ENCODE data around the gene IGFBP5. TPM values are rescaled to one million over a fixed set of nuclear protein-coding genes. Genes with fewer than 3 reads are reported as not detected.

IGFBP5 gene
- total and polyA plus RNA-seq, 2 donors (not counting 3 experiments of a cell fraction or from before 2014, with no cell fraction given): 0.06 TPM; not detected in 1

GRCh38 chr2:216739035-216739434 lies 43.7 kb upstream of the IGFBP5 start:
- Histone ChIP-seq H3K9ac (replicated peaks; ENCODE audit: extremely low read depth, insufficient read depth, low read length) (no peak overlapping the region), H3K36me3 (ENCODE audit: control insufficient read depth in 2 of 2, extremely low read depth in 1 of 2, insufficient read depth in 2 of 2, low read length in 2 of 2) (no peaks in the 10 kb centered on the region), H3K27ac (ENCODE audit: insufficient read depth, low read depth, low read length) (no peak overlapping the region), H3K27me3 (ENCODE audit: control insufficient read depth in 2 of 2, insufficient read depth in 2 of 2, low read length in 2 of 2) (no peaks in the 10 kb centered on the region), H3K4me1 (ENCODE audit: control insufficient read depth, extremely low read depth, insufficient read depth, low read length) (no peaks in the 10 kb centered on the region), H2AFZ (ENCODE audit: low read depth, low read length) (no peak overlapping the region), H4K20me1 (replicated peaks; ENCODE audit: control insufficient read depth, extremely low read depth, insufficient read depth, low read length) (no peaks in the 10 kb centered on the region), H3K4me2 (ENCODE audit: insufficient read depth, low read length) (no peak overlapping the region), H3K4me3 (replicated peaks in 1 of 3; ENCODE audit: insufficient read depth in 1 of 3, low read depth in 1 of 3, low read length in 3 of 3) (no peak overlapping the region), H3K79me2 (ENCODE audit: control insufficient read depth, insufficient read depth, low read length) (no peaks in the 10 kb centered on the region), H3K9me1 (replicated peaks; ENCODE audit: control insufficient read depth, extremely low read depth, insufficient read depth, low read length) (no peaks in the 10 kb centered on the region), H3K9me3 (replicated peaks; ENCODE audit: control insufficient read depth, insufficient read depth, low read length) (no peaks in the 10 kb centered on the region)
- DNase-seq (ENCODE audit: low read depth, low spot score) (no peak), FAIRE-seq (no peak)
- POLR2A ChIA-PET: no interaction called here
- no TSS peak for BruUV-seq (replicated peaks)
- CTCF ChIA-PET: interaction anchor here (0.8 kb wide), 1 partner anchor 40 kb away, joined by 3 read pairs; no protein-coding TSS in a partner anchor
- intact Hi-C loops (cut with micrococcal nuclease): no loop called here
- TF ChIP-seq JUN (IDR thresholded peaks at IDR 0.05; ENCODE audit: borderline replicate concordance, insufficient read depth, insufficient read length, low read depth) (no peak), EZH2 (IDR thresholded peaks at IDR 0.05; ENCODE audit: borderline replicate concordance, low read depth, low read length, severe bottlenecking) (no peak)
- dilution Hi-C loops (cut with MboI; ENCODE audit: extremely low pct_ligation_motif_present, low sequenced_read_pairs): no loop called here

- H3K9ac ChIP-seq (replicated peaks; ENCODE audit: extremely low read depth, insufficient read depth, low read length): no peak overlapping the region
- no peaks in the 10 kb centered on the region for H4K20me1 ChIP-seq (replicated peaks; ENCODE audit: control insufficient read depth, extremely low read depth, insufficient read depth, low read length)
- no peaks in the 10 kb centered on the region for H3K4me1 ChIP-seq (ENCODE audit: control insufficient read depth, extremely low read depth, insufficient read depth, low read length)
- FAIRE-seq (no peak), DNase-seq (ENCODE audit: low read depth, low spot score) (no peak)
- intact Hi-C loops (cut with micrococcal nuclease) (no loop called here), dilution Hi-C loops (cut with MboI; ENCODE audit: extremely low pct_ligation_motif_present, low sequenced_read_pairs) (no loop called here)
- H3K9me1 ChIP-seq (replicated peaks; ENCODE audit: control insufficient read depth, extremely low read depth, insufficient read depth, low read length): no peaks in the 10 kb centered on the region
- no peak overlapping the region for H2AFZ ChIP-seq (ENCODE audit: low read depth, low read length)
- H3K36me3 ChIP-seq (ENCODE audit: control insufficient read depth in 2 of 2, extremely low read depth in 1 of 2, insufficient read depth in 2 of 2, low read length in 2 of 2): no peaks in the 10 kb centered on the region
- H3K79me2 ChIP-seq (ENCODE audit: control insufficient read depth, insufficient read depth, low read length): no peaks in the 10 kb centered on the region
- H3K27me3 ChIP-seq (ENCODE audit: control insufficient read depth in 2 of 2, insufficient read depth in 2 of 2, low read length in 2 of 2): no peaks in the 10 kb centered on the region
- no peak overlapping the region for H3K4me2 ChIP-seq (ENCODE audit: insufficient read depth, low read length)
- H3K9me3 ChIP-seq (replicated peaks; ENCODE audit: control insufficient read depth, insufficient read depth, low read length): no peaks in the 10 kb centered on the region
- H3K27ac ChIP-seq (ENCODE audit: insufficient read depth, low read depth, low read length): no peak overlapping the region
- TF ChIP-seq POLR2A (IDR thresholded peaks at IDR 0.05; ENCODE audit: low read depth, low read length): no peak
- TF ChIP-seq MAX (IDR thresholded peaks at IDR 0.05; ENCODE audit: insufficient read depth, insufficient read length): no peak
- TF ChIP-seq MYC (IDR thresholded peaks at IDR 0.05; ENCODE audit: low read depth, low read length): no peak
- ChIA-PET POLR2A (no interaction called here), CTCF (no interaction called here)
- H3K4me3 ChIP-seq (replicated peaks in 1 of 3; ENCODE audit: insufficient read depth in 1 of 3, low read depth in 1 of 3, low read length in 3 of 3): no peak overlapping the region
- no TSS peak for BruUV-seq (replicated peaks)
Observed at GRCh38 chr2:216737676-216738075, 42.3 kb upstream of the IGFBP5 start.
